Endothelial cell of umbilical vein (primary cell): ENCODE results near the gene CUX1. TPM values are rescaled to one million over a fixed set of nuclear protein-coding genes. Genes with fewer than 3 reads are reported as not detected.

Source experiments
- BruUV-seq: library from RNA; stranded (reverse); fragments of 400-500 nt; replicated peaks from 2 replicates; lab custom pipeline; 2021; lab: Mats Ljungman, UMichigan
- CTCF ChIA-PET: fragments of 300-600, 350-600 bp; sonication (Branson Sonifier 250); formaldehyde crosslinking; loops from one replicate; lab custom pipeline; 2021; ENCODE audit warnings: antibody characterized with exemption, inconsistent platforms; lab: Charles Lee
- POLR2A ChIA-PET: fragments of 300-600, 350-600 bp; sonication (Branson Sonifier 250); formaldehyde crosslinking; loops from one replicate; lab custom pipeline; 2021; ENCODE audit warnings: antibody characterized with exemption, inconsistent platforms; lab: Charles Lee
- DNase-seq: peaks from one replicate; pipeline ENCODE4 v3.0.0-alpha.2; 2011; ENCODE audit warnings: low read depth, low spot score
- FAIRE-seq: peaks from 2 replicates; lab custom pipeline; 2011; peaks lifted over from hg19 to GRCh38; lab: Jason Lieb, UNC
- H2AFZ ChIP-seq: 2 replicates; pipeline ENCODE4 v1.6.0; 2012; ENCODE audit warnings: low read depth, low read length, control low read depth, inconsistent platforms
- H3K27ac ChIP-seq: 2 replicates; pipeline ENCODE4 v1.5.1; 2011; ENCODE audit warnings: low read depth, mild to moderate bottlenecking, control low read depth, low read length, moderate library complexity; ENCODE audit not compliant: insufficient read depth
- H3K27me3 ChIP-seq, 2 experiments: 2 replicates each; pipeline versions ENCODE4 v1.6.0 to v1.6.1; 2011; ENCODE audit warnings: low read length in 2 of 2, mixed read lengths in 1 of 2; ENCODE audit not compliant: control insufficient read depth in 2 of 2, insufficient read depth in 2 of 2
- H3K36me3 ChIP-seq, 2 experiments: 2 replicates in 1 of 2; 3 replicates in 1 of 2; pipeline ENCODE4 v1.5.1; 2011; ENCODE audit warnings: low read length in 2 of 2, mild to moderate bottlenecking in 1 of 2, moderate library complexity in 1 of 2; ENCODE audit not compliant: control insufficient read depth in 2 of 2, insufficient read depth in 2 of 2; ENCODE audit errors: extremely low read depth in 1 of 2
- H3K4me1 ChIP-seq: 3 replicates; pipeline ENCODE4 v1.5.1; 2011; ENCODE audit warnings: mild to moderate bottlenecking, low read length; ENCODE audit not compliant: control insufficient read depth, insufficient read depth; ENCODE audit errors: extremely low read depth
- H3K4me2 ChIP-seq: 2 replicates; pipeline ENCODE4 v1.6.1; 2011; ENCODE audit warnings: low read length, control low read depth, mixed read lengths; ENCODE audit not compliant: insufficient read depth
- H3K4me3 ChIP-seq, 3 experiments: fragments of 200-600 bp in 1 of 3; sonication (generic), shearing (Covaris generic) in 1 of 3; replicated peaks in 1 of 3; 2 replicates each; pipeline ENCODE4 v1.5.1; 2011 to 2016; ENCODE audit warnings: control low read depth in 3 of 3, low read length in 3 of 3, mild to moderate bottlenecking in 2 of 3, inconsistent platforms in 1 of 3, low read depth in 1 of 3, moderate library complexity in 1 of 3; ENCODE audit not compliant: insufficient read depth in 1 of 3
- H3K79me2 ChIP-seq: 2 replicates; pipeline ENCODE4 v1.6.0; 2012; ENCODE audit warnings: low read length, inconsistent platforms; ENCODE audit not compliant: control insufficient read depth, insufficient read depth
- H3K9ac ChIP-seq: replicated peaks from 2 replicates; pipeline ENCODE3; 2011; ENCODE audit warnings: low read length, control low read depth; ENCODE audit not compliant: insufficient read depth; ENCODE audit errors: extremely low read depth
- H3K9me1 ChIP-seq: replicated peaks from 3 replicates; pipeline ENCODE4 v1.6.0; 2011; ENCODE audit warnings: mild to moderate bottlenecking, low read length; ENCODE audit not compliant: control insufficient read depth, insufficient read depth; ENCODE audit errors: extremely low read depth
- H3K9me3 ChIP-seq: replicated peaks from 2 replicates; pipeline ENCODE4 v1.5.1; 2012; ENCODE audit warnings: low read length, inconsistent platforms; ENCODE audit not compliant: control insufficient read depth, insufficient read depth
- H4K20me1 ChIP-seq: replicated peaks from 2 replicates; pipeline ENCODE3; 2011; ENCODE audit warnings: mild to moderate bottlenecking, low read length; ENCODE audit not compliant: control insufficient read depth, insufficient read depth; ENCODE audit errors: extremely low read depth
- EZH2 ChIP-seq: IDR thresholded peaks from 2 replicates; pipeline ENCODE4 v1.6.1; 2012; ENCODE audit warnings: borderline replicate concordance, low read depth, mild to moderate bottlenecking, moderate library complexity, low read length, inconsistent platforms; ENCODE audit not compliant: severe bottlenecking
- FOS ChIP-seq: IDR thresholded peaks from 2 replicates; pipeline ENCODE4 v1.6.1; 2011; ENCODE audit warnings: mild to moderate bottlenecking, low read length, moderate library complexity, borderline replicate concordance; ENCODE audit not compliant: insufficient read depth
- GATA2 ChIP-seq: IDR thresholded peaks from 2 replicates; pipeline ENCODE4 v1.7.0; 2011; ENCODE audit warnings: low read depth, mild to moderate bottlenecking, moderate library complexity, mixed read lengths, low read length; ENCODE audit not compliant: insufficient read length, insufficient read depth
- JUN ChIP-seq: IDR thresholded peaks from 2 replicates; pipeline ENCODE4 v1.6.1; 2011; ENCODE audit warnings: borderline replicate concordance, low read depth; ENCODE audit not compliant: insufficient read length, insufficient read depth
- MYC ChIP-seq: IDR thresholded peaks from one replicate; pipeline ENCODE4 v1.6.1; 2011; ENCODE audit warnings: mild to moderate bottlenecking, low read depth, low read length
- POLR2A ChIP-seq: IDR thresholded peaks from 2 replicates; pipeline ENCODE4 v1.6.1; 2012; ENCODE audit warnings: low read depth, mild to moderate bottlenecking, control low read depth, low read length
- POLR2AphosphoS5 ChIP-seq: IDR thresholded peaks from 2 replicates; pipeline ENCODE4 v1.6.1; 2012; ENCODE audit warnings: low read depth, mild to moderate bottlenecking, control low read depth, low read length, moderate library complexity; ENCODE audit not compliant: insufficient read depth
- dilution Hi-C: fragments of 300-500 bp; cut with MboI; formaldehyde crosslinking; loops from one replicate; pipeline ENCODE4 v1.15.0; 2019; ENCODE audit warnings: low sequenced_read_pairs; ENCODE audit not compliant: extremely low pct_ligation_motif_present
- intact Hi-C: fragments of 100-400 bp; cut with micrococcal nuclease; formaldehyde crosslinking; loops from one replicate; pipeline ENCODE4 v1.10.0; 2022
- polyA plus RNA-seq, 4 experiments: library from polyadenylated mRNA; depleted of rRNA in 3 of 4; stranded (reverse) in 3 of 4; unstranded in 1 of 4; fragments of >200 nt; gene quantifications; 2 replicates each; pipeline versions ENCODE4 v1.2.1 to v1.2.3, GENCODE V29; 2011 to 2012; ENCODE audit warnings: missing spikeins in 1 of 4
- total RNA-seq: library from RNA; stranded (reverse); gene quantifications from 2 replicates; pipeline ENCODE4 v1.2.3, GENCODE V29; 2021
- TF ChIP-seq, protein P1 (sequence below), 2 donors: IDR thresholded peaks; 1 replicate in 1 of 2; 2 replicates in 1 of 2; pipeline ENCODE4 v1.5.1; 2011; ENCODE audit warnings: low read length in 2 of 2, mild to moderate bottlenecking in 2 of 2, moderate library complexity in 2 of 2, control low read depth in 1 of 2, inconsistent platforms in 1 of 2, low read depth in 1 of 2; ENCODE audit not compliant: insufficient read depth in 1 of 2; ENCODE audit errors: extremely low read depth in 1 of 2
- TF ChIP-seq, protein P2 (sequence below): IDR thresholded peaks from 2 replicates; pipeline ENCODE4 v1.6.1; 2011; ENCODE audit not compliant: insufficient read depth, insufficient read length

The CUX1 gene
- total and polyA plus RNA-seq, 2 donors (not counting 3 experiments of a cell fraction or from before 2014, with no cell fraction given): 13.8 to 49.8 TPM

GRCh38 chr7:102215256-102215655 is 397.8 kb downstream of the CUX1 start:
- Histone ChIP-seq H3K9ac (no peak overlapping the region), H3K79me2 (no peaks in the 10 kb centered on the region), H3K4me2 (no peak overlapping the region), H3K36me3 (peaks cover 0 to 2% of the 10 kb centered on the region in 2 experiments), H3K27ac (no peak overlapping the region), H2AFZ (no peak overlapping the region), H3K4me3 (no peak overlapping the region), H4K20me1 (no peaks in the 10 kb centered on the region), H3K27me3 (no peaks in the 10 kb centered on the region), H3K9me3 (no peaks in the 10 kb centered on the region), H3K4me1 (no peaks in the 10 kb centered on the region), H3K9me1 (no peaks in the 10 kb centered on the region)
- ChIA-PET POLR2A (no interaction called here), CTCF (no interaction called here)
- dilution Hi-C loops: no loop called here
- intact Hi-C loops: no loop called here
- no peak for DNase-seq
- TF ChIP-seq POLR2A (no peak), EZH2 (no peak)
- BruUV-seq: no TSS peak
- FAIRE-seq: no peak

- ChIA-PET POLR2A (no interaction called here), CTCF (no interaction called here)
- BruUV-seq: no TSS peak
- TF ChIP-seq FOS (no peak), POLR2A (no peak), EZH2 (no peak), POLR2AphosphoS5 (no peak), JUN (no peak), MYC (no peak), GATA2 (no peak)
- TF ChIP-seq, protein P1, sequence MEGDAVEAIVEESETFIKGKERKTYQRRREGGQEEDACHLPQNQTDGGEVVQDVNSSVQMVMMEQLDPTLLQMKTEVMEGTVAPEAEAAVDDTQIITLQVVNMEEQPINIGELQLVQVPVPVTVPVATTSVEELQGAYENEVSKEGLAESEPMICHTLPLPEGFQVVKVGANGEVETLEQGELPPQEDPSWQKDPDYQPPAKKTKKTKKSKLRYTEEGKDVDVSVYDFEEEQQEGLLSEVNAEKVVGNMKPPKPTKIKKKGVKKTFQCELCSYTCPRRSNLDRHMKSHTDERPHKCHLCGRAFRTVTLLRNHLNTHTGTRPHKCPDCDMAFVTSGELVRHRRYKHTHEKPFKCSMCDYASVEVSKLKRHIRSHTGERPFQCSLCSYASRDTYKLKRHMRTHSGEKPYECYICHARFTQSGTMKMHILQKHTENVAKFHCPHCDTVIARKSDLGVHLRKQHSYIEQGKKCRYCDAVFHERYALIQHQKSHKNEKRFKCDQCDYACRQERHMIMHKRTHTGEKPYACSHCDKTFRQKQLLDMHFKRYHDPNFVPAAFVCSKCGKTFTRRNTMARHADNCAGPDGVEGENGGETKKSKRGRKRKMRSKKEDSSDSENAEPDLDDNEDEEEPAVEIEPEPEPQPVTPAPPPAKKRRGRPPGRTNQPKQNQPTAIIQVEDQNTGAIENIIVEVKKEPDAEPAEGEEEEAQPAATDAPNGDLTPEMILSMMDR (IDR thresholded peaks at IDR 0.05; ENCODE audit: extremely low read depth in 1 of 2, insufficient read depth in 1 of 2, low read depth in 1 of 2, low read length in 2 of 2): no peak
- TF ChIP-seq, protein P2, sequence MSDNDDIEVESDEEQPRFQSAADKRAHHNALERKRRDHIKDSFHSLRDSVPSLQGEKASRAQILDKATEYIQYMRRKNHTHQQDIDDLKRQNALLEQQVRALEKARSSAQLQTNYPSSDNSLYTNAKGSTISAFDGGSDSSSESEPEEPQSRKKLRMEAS: no peak
- peaks cover under 1% of the 10 kb centered on the region for H3K4me1 ChIP-seq
- H3K4me2 ChIP-seq: no peak overlapping the region
- H3K79me2 ChIP-seq: no peaks in the 10 kb centered on the region
- H3K9me3 ChIP-seq: no peaks in the 10 kb centered on the region
- H3K27ac ChIP-seq: no peak overlapping the region
- FAIRE-seq (no peak), DNase-seq (no peak)
- no peak overlapping the region for H3K4me3 ChIP-seq
- no peak overlapping the region for H2AFZ ChIP-seq
- H3K36me3 ChIP-seq: peaks cover 0 to 2% of the 10 kb centered on the region in 2 experiments
- dilution Hi-C loops: no loop called here
- no peaks in the 10 kb centered on the region for H4K20me1 ChIP-seq
- H3K9me1 ChIP-seq: no peaks in the 10 kb centered on the region
- no peaks in the 10 kb centered on the region for H3K27me3 ChIP-seq
- intact Hi-C loops: no loop called here
- no peak overlapping the region for H3K9ac ChIP-seq
These were observed 398.3 kb downstream of the CUX1 start for GRCh38 chr7:102215711-102216110.
